HCT116 (cell line): Measurements from ENCODE around the gene OSBPL5. TPM values are rescaled to one million over a fixed set of nuclear protein-coding genes. Genes with fewer than 3 reads are reported as not detected.

Source experiments
- ATAC-seq: fragments of 200-7000 bp; cut with Tn5 transposase; 2 replicates; pipeline ENCODE4 v1.9.1; 2020; ENCODE audit warnings: mild to moderate bottlenecking, moderate library complexity
- Bru-seq: library from RNA; stranded (reverse); fragments of 400-500 nt; gene quantifications from one replicate; lab custom pipeline; 2021; lab: Mats Ljungman, UMichigan
- BruChase-seq, 2 experiments: library from RNA; stranded (reverse); fragments of 400-500 nt; gene quantifications; one replicate each; lab custom pipeline; 2021; lab: Mats Ljungman, UMichigan
- BruUV-seq: library from RNA; stranded (reverse); fragments of 400-500 nt; replicated peaks from 2 replicates; lab custom pipeline; 2021; lab: Mats Ljungman, UMichigan
- CTCF ChIA-PET: fragments of 300-600 bp; sonication (Branson Sonifier 250); formaldehyde crosslinking; loops from one replicate; lab custom pipeline; 2021; ENCODE audit warnings: antibody characterized with exemption; lab: Charles Lee
- POLR2A ChIA-PET: fragments of 300-600, 350-600 bp; sonication (Branson Sonifier 250); formaldehyde crosslinking; loops from one replicate; lab custom pipeline; 2021; ENCODE audit warnings: antibody characterized with exemption; lab: Charles Lee
- RAD21 ChIA-PET, 2 experiments: fragments of 300-600 bp; sonication (Branson Sonifier 250); formaldehyde crosslinking; loops; one replicate each; lab custom pipeline; 2023; ENCODE audit warnings: low total read pairs in 2 of 2; ENCODE audit not compliant: uncharacterized antibody in 2 of 2, unreplicated experiment in 2 of 2, low non-redundant PET in 1 of 2; lab: Charles Lee
- DNase-seq: peaks from one replicate; pipeline ENCODE4 v3.0.0-alpha.2; 2010; ENCODE audit warnings: low read depth, low spot score
- H2AFZ ChIP-seq: fragments of 200-600 bp; shearing (Covaris generic), sonication (generic); 2 replicates; pipeline ENCODE4 v1.6.1; 2017; ENCODE audit warnings: low read depth, mixed run types, mixed read lengths, antibody characterized with exemption, low read length; ENCODE audit not compliant: poor library complexity, severe bottlenecking
- H3K27ac ChIP-seq: 2 replicates; pipeline ENCODE4 v1.5.1; 2012; ENCODE audit warnings: low read depth, low read length
- H3K27me3 ChIP-seq: fragments of 200-600 bp; sonication (generic); 2 replicates; pipeline ENCODE4 v1.6.1; 2016; ENCODE audit warnings: mixed run types, low read length, mixed read lengths; ENCODE audit not compliant: insufficient read depth
- H3K36me3 ChIP-seq, 2 experiments: fragments of 200-500 bp in 1 of 2; fragments of 200-600 bp in 1 of 2; sonication (Bioruptor generic) in 1 of 2; sonication (generic) in 1 of 2; 2 replicates each; pipeline versions ENCODE4 v1.5.1 to v1.6.1; 2014 to 2016; ENCODE audit warnings: low read length in 2 of 2, inconsistent platforms in 1 of 2, mixed read lengths in 1 of 2, mixed run types in 1 of 2; ENCODE audit not compliant: insufficient read depth in 2 of 2, control insufficient read depth in 1 of 2
- H3K4me1 ChIP-seq, 2 experiments: fragments of 200-600 bp in 1 of 2; sonication (generic) in 1 of 2; 2 replicates each; pipeline versions ENCODE4 v1.5.1 to v1.6.1; 2012 to 2017; ENCODE audit warnings: low read length in 2 of 2, inconsistent platforms in 1 of 2, mild to moderate bottlenecking in 1 of 2, mixed read lengths in 1 of 2, mixed run types in 1 of 2, moderate library complexity in 1 of 2; ENCODE audit not compliant: insufficient read depth in 2 of 2, control insufficient read depth in 1 of 2
- H3K4me2 ChIP-seq: fragments of 200-600 bp; sonication (generic); 2 replicates; pipeline ENCODE4 v1.6.1; 2017; ENCODE audit warnings: mixed run types, low read length, mixed read lengths
- H3K4me3 ChIP-seq, 2 experiments: fragments of 200-600 bp in 1 of 2; sonication (generic) in 1 of 2; replicated peaks in 1 of 2; 2 replicates each; pipeline ENCODE4 v1.5.1; 2011 to 2016; ENCODE audit warnings: low read length in 2 of 2, control low read depth in 1 of 2, low read depth in 1 of 2, mild to moderate bottlenecking in 1 of 2, mixed read lengths in 1 of 2, mixed run types in 1 of 2
- H3K79me2 ChIP-seq: fragments of 200-600 bp; sonication (generic); 2 replicates; pipeline ENCODE4 v1.6.1; 2017; ENCODE audit warnings: mild to moderate bottlenecking, mixed run types, low read length, moderate library complexity, mixed read lengths; ENCODE audit not compliant: insufficient read depth
- H3K9ac ChIP-seq: fragments of 200-600 bp; sonication (generic); 2 replicates; pipeline ENCODE4 v1.6.1; 2016; ENCODE audit warnings: low read length, mixed read lengths
- H3K9me2 ChIP-seq: fragments of 200-600 bp; sonication (generic), shearing (Covaris generic); 2 replicates; pipeline ENCODE4 v1.6.1; 2017; ENCODE audit warnings: mixed run types, mild to moderate bottlenecking, moderate library complexity; ENCODE audit not compliant: insufficient read depth
- H3K9me3 ChIP-seq, 2 experiments: fragments of 200-500 bp in 1 of 2; fragments of 200-600 bp in 1 of 2; sonication (Bioruptor generic) in 1 of 2; sonication (generic) in 1 of 2; 2 replicates each; pipeline ENCODE4 v1.6.1; 2014 to 2017; ENCODE audit warnings: low read length in 2 of 2, mixed read lengths in 2 of 2, inconsistent platforms in 1 of 2, low read depth in 1 of 2, mild to moderate bottlenecking in 1 of 2, mixed run types in 1 of 2, moderate library complexity in 1 of 2; ENCODE audit not compliant: control insufficient read depth in 1 of 2, insufficient read depth in 1 of 2
- H4K20me1 ChIP-seq: fragments of 200-600 bp; sonication (generic), shearing (Covaris generic); 2 replicates; pipeline ENCODE4 v1.6.1; 2017; ENCODE audit warnings: mixed run types, mild to moderate bottlenecking, moderate library complexity; ENCODE audit not compliant: insufficient read depth
- EZH2phosphoT487 ChIP-seq: fragments of 200-600 bp; IDR thresholded peaks from 2 replicates; pipeline ENCODE4 v1.6.1; 2018; ENCODE audit warnings: antibody characterized with exemption, borderline replicate concordance
- POLR2AphosphoS5 ChIP-seq: IDR thresholded peaks from 2 replicates; pipeline ENCODE4 v1.6.1; 2011; ENCODE audit warnings: mild to moderate bottlenecking, low read depth, low read length, moderate library complexity
- SP1 ChIP-seq: IDR thresholded peaks from 2 replicates; pipeline ENCODE4 v1.6.1; 2012; ENCODE audit warnings: low read depth
- YY1 ChIP-seq: IDR thresholded peaks from 2 replicates; pipeline ENCODE4 v1.6.1; 2011; ENCODE audit warnings: low read length, low read depth, moderate library complexity, mild to moderate bottlenecking; ENCODE audit not compliant: insufficient replicate concordance; ENCODE audit errors: extremely low read depth
- ZFX ChIP-seq: fragments of 450-650 bp; IDR thresholded peaks from 2 replicates; pipeline ENCODE4 v1.6.1; 2017
- intact Hi-C: fragments of 100-400 bp; cut with micrococcal nuclease; formaldehyde crosslinking; loops from 2 replicates; pipeline ENCODE4 v1.10.0; 2022
- long read RNA-seq: library from polyadenylated mRNA; unstranded; transcript quantifications from one replicate; pipeline ENCODE4 v2.0.0, GENCODE V29; 2021; ENCODE audit not compliant: unreplicated experiment
- polyA plus RNA-seq: library from polyadenylated mRNA; unstranded; fragments of >200 nt; gene quantifications from 2 replicates; pipeline ENCODE4 v1.2.1, GENCODE V29; 2012; ENCODE audit warnings: missing spikeins
- total RNA-seq: library from RNA; stranded (reverse); gene quantifications from one replicate; pipeline ENCODE4 v1.2.1, GENCODE V29; 2021; ENCODE audit not compliant: unreplicated experiment
- TF ChIP-seq, protein P1 (sequence below): IDR thresholded peaks from 2 replicates; pipeline ENCODE4 v1.6.1; 2011; ENCODE audit warnings: mild to moderate bottlenecking, low read length, moderate library complexity; ENCODE audit not compliant: insufficient replicate concordance; ENCODE audit errors: extremely low read depth
- TF ChIP-seq, protein P2 (sequence below): IDR thresholded peaks from 2 replicates; pipeline ENCODE4 v1.6.1; 2012

Gene OSBPL5, protein sequence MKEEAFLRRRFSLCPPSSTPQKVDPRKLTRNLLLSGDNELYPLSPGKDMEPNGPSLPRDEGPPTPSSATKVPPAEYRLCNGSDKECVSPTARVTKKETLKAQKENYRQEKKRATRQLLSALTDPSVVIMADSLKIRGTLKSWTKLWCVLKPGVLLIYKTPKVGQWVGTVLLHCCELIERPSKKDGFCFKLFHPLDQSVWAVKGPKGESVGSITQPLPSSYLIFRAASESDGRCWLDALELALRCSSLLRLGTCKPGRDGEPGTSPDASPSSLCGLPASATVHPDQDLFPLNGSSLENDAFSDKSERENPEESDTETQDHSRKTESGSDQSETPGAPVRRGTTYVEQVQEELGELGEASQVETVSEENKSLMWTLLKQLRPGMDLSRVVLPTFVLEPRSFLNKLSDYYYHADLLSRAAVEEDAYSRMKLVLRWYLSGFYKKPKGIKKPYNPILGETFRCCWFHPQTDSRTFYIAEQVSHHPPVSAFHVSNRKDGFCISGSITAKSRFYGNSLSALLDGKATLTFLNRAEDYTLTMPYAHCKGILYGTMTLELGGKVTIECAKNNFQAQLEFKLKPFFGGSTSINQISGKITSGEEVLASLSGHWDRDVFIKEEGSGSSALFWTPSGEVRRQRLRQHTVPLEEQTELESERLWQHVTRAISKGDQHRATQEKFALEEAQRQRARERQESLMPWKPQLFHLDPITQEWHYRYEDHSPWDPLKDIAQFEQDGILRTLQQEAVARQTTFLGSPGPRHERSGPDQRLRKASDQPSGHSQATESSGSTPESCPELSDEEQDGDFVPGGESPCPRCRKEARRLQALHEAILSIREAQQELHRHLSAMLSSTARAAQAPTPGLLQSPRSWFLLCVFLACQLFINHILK
- total RNA-seq (44.2 TPM), Bru-seq, nascent RNA (percentile 65 among the genes with signal in this experiment), BruChase-seq, experiment 1, labeled RNA remaining after a 6-hour chase (percentile 68 among the genes with signal in this experiment), BruChase-seq, experiment 2, labeled RNA remaining after a 2-hour chase (percentile 65 among the genes with signal in this experiment)
- polyA plus RNA-seq, result 30.9 and 34.3 TPM in 2 replicates
- long read RNA-seq, transcript OSBPL5-201 (22 exons, 3,889 nt), result major isoform, 5 of 93 reads
- long read RNA-seq, partial matches to known transcripts, result 63 of 93 reads
- long read RNA-seq, other reads (novel, unspliced or antisense), result 23 of 93 reads

DNA sequence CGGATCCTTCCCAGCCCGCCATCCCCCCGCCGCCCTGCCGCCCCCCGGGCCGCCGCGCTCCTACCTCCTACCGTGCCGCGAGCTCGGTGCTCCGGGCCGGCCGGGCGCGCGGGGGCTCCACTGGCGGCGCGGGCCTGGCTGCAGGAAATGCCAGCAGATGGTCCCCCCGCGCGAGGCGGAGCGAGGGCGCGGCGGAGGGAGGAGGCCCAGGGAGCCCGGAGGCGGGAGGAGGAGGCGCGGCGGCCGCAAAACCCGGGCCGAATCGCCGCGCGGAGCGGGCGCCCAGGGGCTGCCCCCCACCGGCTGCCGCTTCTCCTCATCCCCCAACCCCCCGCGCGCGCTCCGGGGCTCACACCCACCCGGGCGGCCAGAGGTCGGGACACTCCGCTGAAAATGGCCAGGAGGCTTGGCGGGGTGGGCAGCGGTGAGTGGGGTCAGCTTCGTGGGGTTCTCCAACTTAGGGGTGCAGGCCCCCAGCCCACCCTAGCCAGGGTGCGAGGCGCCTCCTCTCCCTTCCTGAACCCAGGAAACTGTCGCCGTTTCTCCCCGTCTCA lies at the start of gene OSBPL5:
Gene OSBPL5, minus strand, starts transcription at position 159 of the 554 bp plus-strand sequence. CDS start 36,162 bp downstream, outside the sequence.
- Histone ChIP-seq H3K36me3 (no peaks in the 10 kb centered on the region), H3K9me3 (no peaks in the 10 kb centered on the region), H2AFZ (no peak within 1 kb of the TSS), H3K79me2 (peaks cover 39% of the 10 kb centered on the region; the same call in 1 of the 2 replicates), H3K4me1 (peaks cover 19 to 42% of the 10 kb centered on the region in 2 experiments; a peak in 3 of 4 replicates), H3K9ac (peak within 1 kb of the TSS; percentile 76), H3K27ac (peak within 1 kb of the TSS; percentile 52; the same call in 1 of the 2 replicates), H3K4me3 (peak within 1 kb of the TSS; percentile 74 to 82), H3K9me2 (no peaks in the 10 kb centered on the region), H4K20me1 (no peaks in the 10 kb centered on the region), H3K4me2 (peak within 1 kb of the TSS; percentile 95), H3K27me3 (no peaks in the 10 kb centered on the region)
- CTCF ChIA-PET, result no interaction called here
- RAD21 ChIA-PET, result no interaction called here
- POLR2A ChIA-PET, result no interaction called here
- DNase-seq (no peak), ATAC-seq (peak; percentile 67)
- TF ChIP-seq, protein P1, sequence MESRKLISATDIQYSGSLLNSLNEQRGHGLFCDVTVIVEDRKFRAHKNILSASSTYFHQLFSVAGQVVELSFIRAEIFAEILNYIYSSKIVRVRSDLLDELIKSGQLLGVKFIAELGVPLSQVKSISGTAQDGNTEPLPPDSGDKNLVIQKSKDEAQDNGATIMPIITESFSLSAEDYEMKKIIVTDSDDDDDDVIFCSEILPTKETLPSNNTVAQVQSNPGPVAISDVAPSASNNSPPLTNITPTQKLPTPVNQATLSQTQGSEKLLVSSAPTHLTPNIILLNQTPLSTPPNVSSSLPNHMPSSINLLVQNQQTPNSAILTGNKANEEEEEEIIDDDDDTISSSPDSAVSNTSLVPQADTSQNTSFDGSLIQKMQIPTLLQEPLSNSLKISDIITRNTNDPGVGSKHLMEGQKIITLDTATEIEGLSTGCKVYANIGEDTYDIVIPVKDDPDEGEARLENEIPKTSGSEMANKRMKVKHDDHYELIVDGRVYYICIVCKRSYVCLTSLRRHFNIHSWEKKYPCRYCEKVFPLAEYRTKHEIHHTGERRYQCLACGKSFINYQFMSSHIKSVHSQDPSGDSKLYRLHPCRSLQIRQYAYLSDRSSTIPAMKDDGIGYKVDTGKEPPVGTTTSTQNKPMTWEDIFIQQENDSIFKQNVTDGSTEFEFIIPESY, result peak; percentile 11
- peak; percentile 46 for TF ChIP-seq YY1
- TF ChIP-seq EZH2phosphoT487, result no peak
- TF ChIP-seq SP1, result peak; percentile 71; the same call in 1 of the 2 replicates
- peak; percentile 89; the same call in 1 of the 2 replicates for TF ChIP-seq ZFX
- TF ChIP-seq, protein P2, sequence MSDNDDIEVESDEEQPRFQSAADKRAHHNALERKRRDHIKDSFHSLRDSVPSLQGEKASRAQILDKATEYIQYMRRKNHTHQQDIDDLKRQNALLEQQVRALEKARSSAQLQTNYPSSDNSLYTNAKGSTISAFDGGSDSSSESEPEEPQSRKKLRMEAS, result no peak; the same call in 1 of the 2 replicates
- TF ChIP-seq POLR2AphosphoS5, result peak; percentile 81
- intact Hi-C loops, result no loop called here
- no TSS peak for BruUV-seq
